Measurements from ENCODE around the gene BTBD1. TPM values are rescaled to one million over a fixed set of nuclear protein-coding genes. Genes with fewer than 3 reads are reported as not detected.

The BTBD1 gene
- total RNA-seq, 2 experiments from 2014 or later: 67.4 to 70.9 TPM

- H3K27me3 Mint-ChIP-seq (ENCODE audit: low read depth): peaks cover 11% of the 10 kb centered on the region
- H3K4me1 Mint-ChIP-seq (ENCODE audit: low read depth): peaks cover 38% of the 10 kb centered on the region
- POLR2A ChIA-PET: interaction anchor here (0.5 to 1.8 kb wide), 5 partner anchors 42 to 100 kb away, joined by 3 to 8 read pairs (median 4); partner anchors contain the start of genes BTBD1 and HDGFL3
- peaks cover 36% of the 10 kb centered on the region for H3K36me3 Mint-ChIP-seq (ENCODE audit: low read depth)
- ATAC-seq (peak; percentile 61), DNase-seq (peak; percentile 71)
- H3K27ac Mint-ChIP-seq: peak overlapping the region; percentile 94
- CTCF ChIA-PET: interaction anchor here (0.9 to 1.5 kb wide), 6 partner anchors 8 to 259 kb away, joined by 3 to 4 read pairs (median 3); partner anchors contain the start of gene BTBD1
- peak overlapping the region; percentile 96 for H3K4me3 Mint-ChIP-seq
- H3K9me3 Mint-ChIP-seq (ENCODE audit: insufficient read depth): no peaks in the 10 kb centered on the region
Measured at GRCh38 chr15:83108266-83109219, 41.5 kb upstream of the BTBD1 start.

- POLR2A ChIA-PET: interaction anchor here (1.8 kb wide), 1 partner anchor 41 kb away, joined by 8 read pairs; the partner anchor contains the start of gene BTBD1
- no peaks in the 10 kb centered on the region for H3K9me3 Mint-ChIP-seq (ENCODE audit: insufficient read depth)
- peak overlapping the region; percentile 94 for H3K27ac Mint-ChIP-seq
- peaks cover 29% of the 10 kb centered on the region for H3K36me3 Mint-ChIP-seq (ENCODE audit: low read depth)
- DNase-seq: no peak
- H3K27me3 Mint-ChIP-seq (ENCODE audit: low read depth): peaks cover 11% of the 10 kb centered on the region
- CTCF ChIA-PET: interaction anchor here (1.3 to 1.5 kb wide), 3 partner anchors 9 to 97 kb away, joined by 3 to 4 read pairs (median 3); no protein-coding TSS in a partner anchor
- H3K4me3 Mint-ChIP-seq: peak overlapping the region; percentile 96
- H3K4me1 Mint-ChIP-seq (ENCODE audit: low read depth): peaks cover 38% of the 10 kb centered on the region
- peak; percentile 15 for ATAC-seq
Measured at GRCh38 chr15:83107841-83108181, 40.8 kb upstream of the BTBD1 start.

DNA sequence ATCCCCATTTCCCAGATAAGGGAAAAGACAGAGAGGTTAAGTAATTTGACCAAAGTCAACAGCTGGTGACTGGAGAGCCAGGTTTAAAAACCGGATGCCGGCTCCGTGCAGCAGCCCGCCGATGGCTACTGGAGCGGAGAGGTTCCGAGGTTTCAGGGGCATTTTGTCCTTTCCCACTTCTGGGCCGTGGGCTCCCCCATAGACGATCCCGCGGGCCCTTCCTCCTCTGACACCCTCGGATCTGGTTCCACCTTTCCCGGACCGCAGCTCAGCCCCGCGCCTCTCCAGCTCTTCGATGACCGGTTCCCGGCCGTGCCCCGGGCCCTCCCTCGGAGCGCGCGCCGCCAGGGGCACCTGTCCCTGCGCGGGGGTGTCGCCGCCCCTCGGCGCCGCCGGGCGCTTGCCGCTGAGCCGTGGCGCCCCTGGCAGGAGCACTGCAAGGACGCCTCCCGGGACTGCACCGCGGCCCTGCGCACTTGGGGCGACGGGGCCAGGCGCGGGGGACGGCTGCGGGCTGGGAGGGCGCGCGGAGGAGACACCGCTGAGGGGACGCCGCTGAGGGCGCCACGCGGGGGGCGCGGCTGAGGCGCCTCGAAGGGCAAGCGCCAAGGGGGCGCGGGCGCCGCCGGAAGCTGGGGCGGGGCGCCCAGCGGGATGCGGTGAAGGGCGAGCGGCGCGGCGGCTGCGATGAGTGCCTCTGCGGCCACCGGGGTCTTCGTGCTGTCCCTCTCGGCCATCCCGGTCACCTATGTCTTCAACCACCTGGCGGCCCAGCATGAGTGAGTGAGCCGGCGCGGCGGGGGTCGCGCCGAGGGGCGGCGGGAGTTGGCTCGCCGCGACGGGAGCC is 40.2 kb upstream of the BTBD1 start, which contains the start of gene TM6SF1:
Gene TM6SF1, plus strand, starts transcription at position 652 of the 847 bp plus-strand sequence. Its CDS starts 36 bp downstream, at position 688.
- Mint-ChIP-seq H3K9me3 (ENCODE audit: insufficient read depth) (no peaks in the 10 kb centered on the region), H3K27ac (peak within 1 kb of the TSS; percentile 94), H3K36me3 (ENCODE audit: low read depth) (peaks cover 26% of the 10 kb centered on the region), H3K4me3 (peak within 1 kb of the TSS; percentile 96), H3K27me3 (ENCODE audit: low read depth) (peaks cover 13% of the 10 kb centered on the region), H3K4me1 (ENCODE audit: low read depth) (peaks cover 35% of the 10 kb centered on the region)
- CTCF ChIA-PET: interaction anchor here (1.5 kb wide), 1 partner anchor 10 kb away, joined by 3 read pairs; no protein-coding TSS in a partner anchor
- POLR2A ChIA-PET: interaction anchor here (0.5 to 1.8 kb wide), 5 partner anchors 40 to 96 kb away, joined by 3 to 8 read pairs (median 3); partner anchors contain the start of gene BTBD1
- ATAC-seq: peak; percentile 74
- DNase-seq: peak; percentile 55

DNA sequence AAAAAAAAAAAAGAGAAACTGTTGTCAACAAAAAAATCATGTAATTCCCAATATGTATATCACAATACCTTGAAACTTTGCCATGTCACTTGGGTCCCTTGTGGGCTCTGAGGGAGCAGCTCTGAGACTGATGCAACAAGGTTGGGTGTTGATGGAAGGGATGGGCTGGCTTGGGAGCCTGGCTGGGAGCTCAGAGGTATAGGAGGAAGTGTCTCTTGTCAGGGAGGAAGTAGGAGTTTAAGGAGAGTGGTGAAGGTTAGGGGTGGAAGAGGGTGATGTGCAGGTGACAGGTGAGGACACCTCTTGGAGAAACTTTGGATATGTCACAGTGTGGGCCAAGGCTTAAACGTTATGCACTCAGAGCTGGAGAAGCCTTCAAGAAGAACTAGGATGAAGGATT is 38.4 kb upstream of the BTBD1 start:
- ATAC-seq: no peak
- POLR2A ChIA-PET: no interaction called here
- no peak for DNase-seq
- CTCF ChIA-PET: interaction anchor here (1.0 to 1.2 kb wide), 2 partner anchors 15 to 94 kb away, joined by 3 read pairs; partner anchors contain the start of gene C15orf40
- H3K36me3 Mint-ChIP-seq (ENCODE audit: low read depth): peaks cover 15% of the 10 kb centered on the region
- H3K27me3 Mint-ChIP-seq (ENCODE audit: low read depth): peaks cover 27% of the 10 kb centered on the region
- H3K4me1 Mint-ChIP-seq (ENCODE audit: low read depth): peaks cover 29% of the 10 kb centered on the region
- no peak overlapping the region for H3K27ac Mint-ChIP-seq
- H3K4me3 Mint-ChIP-seq: no peak overlapping the region
- H3K9me3 Mint-ChIP-seq (ENCODE audit: insufficient read depth): peaks cover 7% of the 10 kb centered on the region

GRCh38 chr15:83104141-83104540 is 37.1 kb upstream of the BTBD1 start:
- peaks cover 16% of the 10 kb centered on the region for H3K4me1 Mint-ChIP-seq (ENCODE audit: low read depth)
- ChIA-PET CTCF (no interaction called here), POLR2A (no interaction called here)
- H3K9me3 Mint-ChIP-seq (ENCODE audit: insufficient read depth): peaks cover 7% of the 10 kb centered on the region
- H3K27me3 Mint-ChIP-seq (ENCODE audit: low read depth): peaks cover 33% of the 10 kb centered on the region
- peaks cover 8% of the 10 kb centered on the region for H3K36me3 Mint-ChIP-seq (ENCODE audit: low read depth)
- ATAC-seq (no peak), DNase-seq (no peak)
- no peak overlapping the region for H3K27ac Mint-ChIP-seq
- no peak overlapping the region for H3K4me3 Mint-ChIP-seq

- H3K36me3 Mint-ChIP-seq (ENCODE audit: low read depth): peaks cover 4% of the 10 kb centered on the region
- H3K4me3 Mint-ChIP-seq: no peak overlapping the region
- no peak for DNase-seq
- peaks cover 5% of the 10 kb centered on the region for H3K4me1 Mint-ChIP-seq (ENCODE audit: low read depth)
- POLR2A ChIA-PET: no interaction called here
- peaks cover 11% of the 10 kb centered on the region for H3K9me3 Mint-ChIP-seq (ENCODE audit: insufficient read depth)
- CTCF ChIA-PET: no interaction called here
- no peak for ATAC-seq
- no peak overlapping the region for H3K27ac Mint-ChIP-seq
- H3K27me3 Mint-ChIP-seq (ENCODE audit: low read depth): peaks cover 44% of the 10 kb centered on the region
Measured at GRCh38 chr15:83102346-83102745, 35.3 kb upstream of the BTBD1 start.

DNA sequence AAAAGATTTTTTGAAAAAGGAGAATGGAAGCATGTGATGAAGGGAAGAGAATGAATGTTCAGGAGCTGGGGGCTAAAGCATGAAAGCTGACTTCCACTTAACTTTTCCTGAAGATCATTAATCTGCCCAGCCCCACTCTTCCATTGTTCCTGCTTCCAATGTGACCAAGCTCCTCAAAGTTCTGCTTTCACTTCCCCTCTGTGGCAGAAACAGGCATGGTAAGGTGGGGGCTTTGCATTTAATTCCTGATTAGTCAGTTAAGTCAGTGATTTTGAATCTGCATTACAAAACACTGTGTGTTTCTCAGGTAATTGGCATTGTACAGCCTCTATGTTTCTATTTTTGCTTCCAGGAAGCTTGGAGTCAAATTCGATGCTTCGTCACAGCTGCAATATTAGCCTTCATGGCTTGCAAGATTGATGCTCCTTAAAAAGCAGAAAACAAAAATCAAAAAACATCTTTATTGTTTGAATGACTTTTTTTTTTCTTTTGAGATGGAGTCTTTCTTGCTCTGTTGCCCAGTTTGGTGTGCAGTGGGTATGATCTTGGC is 33.1 kb upstream of the BTBD1 start:
- peaks cover 4% of the 10 kb centered on the region for H3K36me3 Mint-ChIP-seq (ENCODE audit: low read depth)
- H3K27me3 Mint-ChIP-seq (ENCODE audit: low read depth): peaks cover 50% of the 10 kb centered on the region
- H3K9me3 Mint-ChIP-seq (ENCODE audit: insufficient read depth): peaks cover 15% of the 10 kb centered on the region
- ATAC-seq (no peak), DNase-seq (no peak)
- no peak overlapping the region for H3K27ac Mint-ChIP-seq
- H3K4me1 Mint-ChIP-seq (ENCODE audit: low read depth): no peaks in the 10 kb centered on the region
- H3K4me3 Mint-ChIP-seq: no peak overlapping the region
- ChIA-PET CTCF (interaction anchor here (0.6 kb wide), 1 partner anchor 176 kb away, joined by 3 read pairs; no protein-coding TSS in a partner anchor), POLR2A (no interaction called here)

- H3K27ac Mint-ChIP-seq: no peak overlapping the region
Measured at GRCh38 chr15:83099290-83099689, 32.2 kb upstream of the BTBD1 start.

DNA sequence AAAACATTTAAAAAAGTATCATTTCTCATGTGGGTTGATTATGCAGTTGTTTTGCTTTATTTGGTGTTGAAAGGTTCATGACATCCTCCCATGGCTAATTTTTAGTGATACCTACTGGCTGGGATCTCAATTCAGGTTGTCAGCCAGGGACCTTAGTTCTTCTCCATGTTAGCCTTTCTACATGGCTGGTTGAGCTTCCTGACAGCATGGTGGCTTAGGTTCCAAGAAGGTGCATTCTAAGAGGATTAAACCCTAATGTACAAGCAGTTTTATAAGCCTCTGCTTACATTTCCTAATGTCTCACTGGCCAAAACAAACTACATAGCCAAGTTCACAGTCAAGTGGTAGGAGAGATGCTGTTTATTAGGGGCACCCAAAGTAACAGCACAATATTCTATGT is 31.0 kb upstream of the BTBD1 start:
- Mint-ChIP-seq H3K9me3 (ENCODE audit: insufficient read depth) (peaks cover 15% of the 10 kb centered on the region), H3K36me3 (ENCODE audit: low read depth) (peaks cover 4% of the 10 kb centered on the region), H3K4me3 (no peak overlapping the region), H3K4me1 (ENCODE audit: low read depth) (no peaks in the 10 kb centered on the region), H3K27me3 (ENCODE audit: low read depth) (peaks cover 45% of the 10 kb centered on the region), H3K27ac (no peak overlapping the region)
- DNase-seq: no peak
- ChIA-PET CTCF (interaction anchor here (1.3 kb wide), 1 partner anchor 27 kb away, joined by 3 read pairs; no protein-coding TSS in a partner anchor), POLR2A (no interaction called here)
- ATAC-seq: no peak

More at GRCh38 chr15:83099290-83099689, 32.2 kb upstream of the BTBD1 start:
- peaks cover 49% of the 10 kb centered on the region for H3K27me3 Mint-ChIP-seq (ENCODE audit: low read depth)
- POLR2A ChIA-PET: no interaction called here
- no peak overlapping the region for H3K4me3 Mint-ChIP-seq
- ATAC-seq (no peak), DNase-seq (no peak)
- H3K4me1 Mint-ChIP-seq (ENCODE audit: low read depth): no peaks in the 10 kb centered on the region
- H3K9me3 Mint-ChIP-seq (ENCODE audit: insufficient read depth): peaks cover 15% of the 10 kb centered on the region
- CTCF ChIA-PET: no interaction called here
- peaks cover 4% of the 10 kb centered on the region for H3K36me3 Mint-ChIP-seq (ENCODE audit: low read depth)

DNA sequence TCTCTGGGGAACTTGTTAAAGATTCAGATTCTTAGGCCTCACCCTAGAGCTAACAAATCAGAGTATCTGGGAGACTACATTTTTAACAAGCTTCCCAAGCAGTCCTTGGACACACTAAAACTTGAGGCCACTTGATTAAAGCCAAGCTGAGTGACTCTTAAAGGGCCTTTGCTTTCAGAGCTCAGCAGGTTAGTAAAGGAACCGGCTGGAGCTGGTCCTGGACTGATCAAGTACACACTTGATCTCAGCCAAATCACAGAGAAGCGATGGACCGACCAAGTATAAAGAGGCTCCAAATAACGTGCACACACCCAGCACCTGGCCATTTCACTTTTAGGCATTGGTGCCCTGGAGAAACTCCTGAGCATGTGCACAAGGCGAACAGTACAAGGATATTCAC is 27.5 kb upstream of the BTBD1 start:
- H3K27ac Mint-ChIP-seq: no peak overlapping the region
- CTCF ChIA-PET: no interaction called here

DNA sequence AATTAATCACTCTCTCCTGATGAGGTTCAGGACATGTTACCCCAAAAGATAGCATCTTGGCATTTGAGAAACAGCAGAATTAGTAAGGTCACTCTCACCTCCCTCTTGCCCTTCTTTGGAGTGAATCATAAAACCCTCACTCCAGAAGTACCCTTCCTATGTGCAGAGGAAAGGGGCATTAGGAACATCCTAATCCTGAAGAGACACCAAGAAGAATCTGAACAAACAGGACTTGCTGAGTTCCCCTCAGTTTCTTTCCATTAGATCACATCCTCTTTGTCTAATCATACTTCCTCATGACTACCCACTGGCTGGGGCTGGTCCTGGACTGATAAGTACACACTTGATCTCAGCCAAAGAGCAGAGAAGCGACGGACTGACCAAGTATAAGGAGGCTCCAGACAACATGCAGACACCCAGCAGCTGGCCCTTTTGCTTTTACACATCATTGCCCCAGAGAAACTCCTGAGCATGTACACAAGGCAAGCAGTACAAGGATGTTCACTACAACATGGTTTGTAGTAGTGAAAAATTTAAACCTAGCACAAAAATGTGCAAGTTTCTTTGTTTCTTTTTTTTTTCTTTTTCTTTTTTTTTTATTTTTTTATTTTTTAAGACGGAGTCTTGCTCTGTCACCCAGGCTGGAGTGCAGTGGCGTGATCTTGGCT is 25.4 kb upstream of the BTBD1 start:
- Mint-ChIP-seq H3K27ac (peak overlapping the region; percentile 1), H3K9me3 (ENCODE audit: insufficient read depth) (peaks cover 4% of the 10 kb centered on the region), H3K4me1 (ENCODE audit: low read depth) (peaks cover 6% of the 10 kb centered on the region), H3K36me3 (ENCODE audit: low read depth) (no peaks in the 10 kb centered on the region), H3K4me3 (no peak overlapping the region), H3K27me3 (ENCODE audit: low read depth) (peaks cover 23% of the 10 kb centered on the region)
- ATAC-seq (peak; percentile 53), DNase-seq (no peak)
- CTCF ChIA-PET: no interaction called here
- POLR2A ChIA-PET: no interaction called here

More for the DNA sequence above, 27.5 kb upstream of the BTBD1 start:
- Mint-ChIP-seq H3K9me3 (ENCODE audit: insufficient read depth) (peaks cover 8% of the 10 kb centered on the region), H3K4me1 (ENCODE audit: low read depth) (peaks cover 6% of the 10 kb centered on the region), H3K4me3 (no peak overlapping the region), H3K27me3 (ENCODE audit: low read depth) (peaks cover 30% of the 10 kb centered on the region), H3K36me3 (ENCODE audit: low read depth) (peaks cover 4% of the 10 kb centered on the region)
- ATAC-seq (no peak), DNase-seq (no peak)
- POLR2A ChIA-PET: interaction anchor here (1.5 kb wide), 1 partner anchor 27 kb away, joined by 4 read pairs; no protein-coding TSS in a partner anchor
